Smooth muscle cell of the brain vasculature (primary cell): ENCODE data around the gene IFNGR2.
"Not testable (repeated sequence)": the region's sequence is repeated elsewhere in the genome, so short reads cannot be mapped to it uniquely, and the experiment has no call there.

Source experiments
- DNase-seq: peaks from one replicate; pipeline ENCODE4 v3.0.0-alpha.2; 2012; ENCODE audit warnings: low read depth, low spot score

Gene IFNGR2, protein sequence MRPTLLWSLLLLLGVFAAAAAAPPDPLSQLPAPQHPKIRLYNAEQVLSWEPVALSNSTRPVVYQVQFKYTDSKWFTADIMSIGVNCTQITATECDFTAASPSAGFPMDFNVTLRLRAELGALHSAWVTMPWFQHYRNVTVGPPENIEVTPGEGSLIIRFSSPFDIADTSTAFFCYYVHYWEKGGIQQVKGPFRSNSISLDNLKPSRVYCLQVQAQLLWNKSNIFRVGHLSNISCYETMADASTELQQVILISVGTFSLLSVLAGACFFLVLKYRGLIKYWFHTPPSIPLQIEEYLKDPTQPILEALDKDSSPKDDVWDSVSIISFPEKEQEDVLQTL

GRCh38 chr21:33403128-33403785 lies at the start of gene IFNGR2:
IFNGR2 (plus strand) TSS chr21:33403413; CDS start chr21:33403544, 131 bp downstream.
- DNase-seq: no peak

DNA sequence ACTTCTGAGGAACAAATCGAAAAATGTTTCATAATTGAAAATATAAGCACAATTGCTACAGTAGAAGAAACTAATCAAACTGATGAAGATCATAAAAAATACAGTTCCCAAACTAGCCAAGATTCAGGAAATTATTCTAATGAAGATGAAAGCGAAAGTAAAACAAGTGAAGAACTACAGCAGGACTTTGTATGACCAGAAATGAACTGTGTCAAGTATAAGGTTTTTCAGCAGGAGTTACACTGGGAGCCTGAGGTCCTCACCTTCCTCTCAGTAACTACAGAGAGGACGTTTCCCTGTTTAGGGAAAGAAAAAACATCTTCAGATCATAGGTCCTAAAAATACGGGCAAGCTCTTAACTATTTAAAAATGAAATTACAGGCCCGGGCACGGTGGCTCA lies 47.9 kb upstream of the IFNGR2 start:
- no peak for DNase-seq

DNA sequence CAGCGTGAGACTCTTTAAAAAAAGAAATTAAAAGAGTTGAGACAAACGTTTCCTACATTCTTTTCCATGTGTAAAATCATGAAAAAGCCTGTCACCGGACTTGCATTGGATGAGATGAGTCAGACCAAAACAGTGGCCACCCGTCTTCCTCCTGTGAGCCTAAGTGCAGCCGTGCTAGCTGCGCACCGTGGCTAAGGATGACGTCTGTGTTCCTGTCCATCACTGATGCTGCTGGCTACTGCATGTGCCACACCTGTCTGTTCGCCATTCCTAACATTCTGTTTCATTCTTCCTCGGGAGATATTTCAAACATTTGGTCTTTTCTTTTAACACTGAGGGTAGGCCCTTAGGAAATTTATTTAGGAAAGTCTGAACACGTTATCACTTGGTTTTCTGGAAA lies 47.2 kb upstream of the IFNGR2 start:
- no peak for DNase-seq

DNA sequence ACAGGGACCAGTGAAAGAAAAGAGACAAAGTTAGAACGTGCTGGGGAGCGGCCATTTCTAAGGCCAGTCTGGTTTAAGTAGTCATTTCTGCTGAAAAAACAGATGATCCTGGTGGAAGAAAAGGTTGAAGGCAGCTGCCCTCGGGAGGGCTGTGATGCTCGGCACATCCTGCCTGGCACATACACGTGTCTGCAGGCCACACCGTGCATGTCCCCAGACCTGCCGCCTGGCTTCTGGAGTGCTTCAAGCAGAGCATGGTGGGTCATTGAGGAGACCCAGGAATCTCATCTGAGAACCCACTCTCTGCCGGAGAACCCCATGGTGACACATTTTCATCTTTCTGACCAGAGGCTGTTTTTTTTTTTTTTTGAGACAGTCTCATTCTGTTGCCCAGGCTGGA lies 46.0 kb upstream of the IFNGR2 start:
- DNase-seq: no peak

- DNase-seq: no peak
These were observed 43.8 kb upstream of the IFNGR2 start for GRCh38 chr21:33359446-33359845.

DNA sequence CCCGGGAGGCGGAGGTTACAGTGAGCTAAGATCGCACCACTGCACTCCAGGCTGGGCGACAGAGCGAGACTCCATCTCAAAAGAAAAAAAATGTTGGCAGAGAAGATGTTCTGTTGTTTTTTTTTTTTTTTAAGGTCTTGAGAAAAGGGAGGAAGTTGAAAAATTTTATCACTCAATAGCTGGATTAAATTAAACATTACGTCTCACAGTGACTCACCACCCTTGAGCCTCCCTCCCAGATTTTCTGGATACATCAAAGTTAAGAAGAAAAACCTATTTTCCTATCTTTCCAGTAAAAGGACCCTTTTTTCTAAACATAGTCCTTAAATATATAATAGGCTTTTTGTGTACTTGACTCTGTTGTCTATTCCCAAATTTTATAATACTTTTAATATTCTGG lies 42.9 kb upstream of the IFNGR2 start:
- DNase-seq: no peak

DNA sequence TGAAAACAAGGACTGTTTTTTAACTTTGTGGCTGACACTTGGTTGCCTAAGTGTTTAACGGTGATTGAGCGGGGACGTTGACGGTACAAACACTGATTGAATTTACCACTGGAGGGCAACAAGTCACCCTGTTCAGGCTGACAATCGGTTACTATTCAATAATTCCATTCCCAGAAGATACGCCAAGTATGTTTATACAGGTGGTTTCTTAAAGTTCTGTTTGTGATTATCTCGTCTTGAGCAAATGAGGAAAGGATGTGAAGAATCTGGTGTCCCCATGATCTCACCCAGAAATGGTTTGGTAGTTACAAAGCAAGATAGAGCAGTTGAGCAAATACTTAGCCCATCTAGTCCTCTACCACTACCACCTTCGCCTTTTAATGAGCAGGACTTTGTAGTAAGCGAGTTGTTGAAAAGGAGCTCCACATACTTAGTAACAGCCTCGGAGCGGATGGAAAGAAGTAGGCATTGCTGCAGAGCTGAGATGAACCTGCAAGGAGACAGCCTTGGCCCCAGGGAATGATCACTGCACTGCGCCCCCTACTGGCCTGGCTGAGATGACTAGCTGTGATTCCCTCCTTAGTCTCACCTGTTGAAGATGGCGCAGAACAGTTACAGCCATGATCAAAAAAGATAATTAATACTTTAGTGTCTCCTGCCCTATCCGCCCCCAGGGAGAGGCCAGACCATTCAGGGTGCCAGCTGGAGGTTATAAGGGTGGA lies 42.2 kb upstream of the IFNGR2 start:
- DNase-seq: peak; percentile 47

DNA sequence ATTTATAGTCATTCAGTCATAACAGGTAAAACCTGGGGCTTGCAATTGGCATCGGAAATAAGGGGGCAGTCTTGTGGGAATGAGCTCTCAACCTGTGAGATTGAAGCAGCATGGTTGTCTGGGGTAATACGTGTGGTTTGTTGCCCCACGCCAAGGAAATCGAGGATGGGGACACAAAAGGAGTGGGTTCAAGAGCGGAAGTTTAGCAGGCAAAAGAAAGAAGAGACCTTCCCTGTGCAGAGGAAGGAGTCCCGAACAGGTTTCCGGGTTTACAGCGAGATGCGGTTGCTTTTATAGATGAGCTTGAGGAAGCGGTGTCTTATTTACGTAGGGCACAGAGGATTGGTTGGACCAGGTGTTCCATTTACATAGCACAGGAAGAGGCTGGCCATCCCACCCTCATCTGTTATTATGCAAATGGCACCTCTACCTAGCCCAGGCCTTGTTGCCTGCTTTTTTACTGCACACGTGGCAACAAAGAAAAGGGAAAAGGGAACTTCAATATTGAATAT lies 41.1 kb upstream of the IFNGR2 start:
- no peak for DNase-seq

DNA sequence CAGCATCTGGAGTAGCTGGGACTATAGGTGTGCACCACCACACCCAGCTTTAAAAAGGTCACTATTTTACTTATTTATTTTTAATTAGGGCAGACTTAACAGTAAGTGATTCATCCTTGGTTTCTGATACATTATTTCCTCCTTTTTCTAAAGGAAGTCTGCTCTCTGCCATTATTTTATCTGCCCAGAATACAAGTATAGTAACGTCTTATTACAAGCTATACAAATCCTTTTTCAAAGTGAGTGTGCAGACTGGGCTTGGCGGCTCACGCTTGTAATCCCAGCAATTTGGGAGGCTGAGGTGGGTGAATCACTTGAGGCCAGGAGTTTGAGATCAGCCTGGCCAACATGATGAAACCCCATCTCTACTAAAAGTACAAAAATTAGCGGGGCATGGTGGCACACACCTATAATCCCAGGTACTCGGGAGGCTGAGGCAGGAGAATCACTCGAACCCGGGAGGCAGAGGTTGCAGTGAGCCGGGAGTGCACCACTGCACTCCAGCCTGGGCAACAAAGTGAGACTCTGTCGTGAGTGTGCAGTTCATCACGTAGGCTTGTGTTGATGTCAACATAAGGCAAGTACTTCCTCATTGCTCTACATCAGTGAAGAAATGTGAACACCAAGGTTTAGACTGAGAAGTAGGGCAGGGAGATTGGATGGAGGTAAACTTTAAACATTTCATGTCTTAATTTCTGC lies 39.2 kb upstream of the IFNGR2 start:
- not testable (repeated sequence) for DNase-seq

- DNase-seq: no peak
These were observed 38.4 kb upstream of the IFNGR2 start for GRCh38 chr21:33364830-33365229.

DNA sequence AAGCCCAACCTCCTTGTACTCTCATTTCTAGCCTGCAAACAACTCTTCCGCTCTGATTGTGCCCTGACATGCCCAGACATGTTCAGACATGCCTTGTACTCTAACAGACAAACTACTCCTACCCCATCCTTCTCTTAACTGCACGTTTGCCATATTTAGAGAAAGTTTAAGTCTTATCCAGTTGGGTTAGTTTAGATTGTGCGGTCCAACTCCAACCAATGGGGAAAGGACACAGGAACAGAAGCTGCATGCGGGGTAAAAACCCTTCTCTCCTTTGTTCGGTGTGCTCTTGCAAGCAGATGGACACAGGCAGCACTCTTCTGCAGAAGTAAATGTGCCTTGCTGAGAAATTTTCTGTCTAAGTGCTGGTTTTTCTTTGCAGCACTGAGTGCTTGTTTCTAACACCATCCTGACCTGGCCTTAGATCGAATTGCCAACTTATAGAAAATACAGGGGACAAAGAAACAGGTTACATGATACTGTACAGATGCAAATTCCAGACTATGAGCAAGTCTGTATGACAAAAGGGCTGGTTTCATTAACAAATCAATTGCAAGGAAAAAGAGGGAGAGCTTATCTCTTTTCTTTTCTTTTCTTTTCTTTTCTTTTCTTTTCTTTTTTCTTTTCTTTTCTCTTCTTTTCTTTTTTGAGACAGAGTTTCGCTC lies 35.8 kb upstream of the IFNGR2 start:
- no peak for DNase-seq

- DNase-seq: no peak
These were observed 35.1 kb upstream of the IFNGR2 start for GRCh38 chr21:33368124-33368523.

GRCh38 chr21:33368576-33368975 lies 34.6 kb upstream of the IFNGR2 start:
- DNase-seq: no peak

DNA sequence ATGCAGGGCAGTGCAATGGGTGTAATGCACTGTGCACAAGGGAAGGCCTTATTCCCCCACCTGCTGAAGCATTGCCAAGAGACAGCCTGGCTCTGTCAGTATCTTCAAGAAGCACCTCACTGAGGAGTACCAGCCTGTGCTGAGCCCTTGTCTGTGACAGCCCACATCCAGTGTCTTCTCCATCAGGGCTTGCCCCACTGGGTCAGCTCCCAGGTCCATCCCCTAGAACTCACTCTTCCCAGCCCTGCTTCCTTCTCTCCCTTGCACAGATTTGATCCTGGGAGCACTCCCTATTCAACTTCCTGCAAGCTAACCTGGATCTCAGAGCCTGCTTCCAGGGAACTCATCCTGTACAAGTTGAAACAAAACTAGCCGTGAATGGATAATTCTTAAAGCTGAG lies 33.6 kb upstream of the IFNGR2 start:
- no peak for DNase-seq

GRCh38 chr21:33370305-33370704 lies 32.9 kb upstream of the IFNGR2 start:
- no peak for DNase-seq

DNA sequence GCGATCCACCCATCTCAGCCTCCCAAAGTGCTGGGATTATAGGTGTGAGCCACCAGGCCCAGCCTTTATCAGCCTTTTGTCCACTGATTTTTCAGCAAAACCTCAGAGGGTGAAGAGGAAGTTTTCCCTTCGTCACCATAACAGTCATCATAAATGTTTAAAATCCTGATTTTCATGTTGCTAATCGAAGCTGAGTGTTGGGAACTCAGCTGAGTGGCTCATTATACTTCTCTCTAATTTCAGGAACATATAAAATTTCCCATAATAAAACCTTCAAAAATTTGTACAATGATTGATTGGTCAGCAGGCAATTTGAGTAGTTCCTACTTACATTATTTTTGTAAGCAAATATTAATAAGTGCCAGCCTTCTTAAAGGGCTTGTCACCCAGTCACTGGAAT lies 31.8 kb upstream of the IFNGR2 start:
- no peak for DNase-seq

- no peak for DNase-seq
These were observed 30.6 kb upstream of the IFNGR2 start for GRCh38 chr21:33372582-33372981.

DNA sequence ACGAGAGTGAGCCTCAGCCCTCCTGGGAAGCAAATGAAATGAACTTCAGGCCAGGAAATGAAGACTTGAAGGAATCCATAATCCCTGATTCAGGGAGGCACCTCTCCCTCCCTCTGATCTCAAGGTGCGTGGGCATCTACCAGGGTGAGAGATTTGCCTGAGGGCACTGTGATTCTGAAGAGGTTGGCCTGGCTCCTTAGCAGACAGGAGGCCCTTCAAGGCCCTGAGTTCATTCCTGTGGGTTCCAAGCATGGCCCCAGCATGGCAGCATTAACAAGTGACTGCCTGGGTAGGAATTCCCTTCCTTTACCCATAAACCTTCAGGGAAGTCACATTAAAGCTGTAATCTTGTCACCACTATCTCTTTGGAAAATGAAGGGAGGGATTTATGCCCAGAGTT lies 29.8 kb upstream of the IFNGR2 start:
- no peak for DNase-seq

DNA sequence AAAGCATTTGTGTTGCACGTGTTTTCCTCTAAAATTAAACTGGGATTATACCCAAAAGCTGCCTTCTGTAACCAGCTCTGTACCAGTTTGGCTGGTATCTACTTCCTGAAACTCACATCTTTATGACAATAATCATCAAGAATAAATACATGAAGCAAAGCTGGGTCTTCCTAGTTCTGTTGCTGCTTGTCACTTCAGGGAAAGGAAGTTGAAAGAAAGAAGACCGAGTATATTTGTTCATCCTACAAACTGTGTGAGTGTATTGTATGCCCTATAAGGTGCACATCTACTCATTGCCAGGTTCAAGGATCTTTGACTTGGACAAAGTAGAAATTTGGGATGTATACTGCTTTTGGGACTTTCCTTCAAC lies 29.1 kb upstream of the IFNGR2 start:
- no peak for DNase-seq

GRCh38 chr21:33374450-33375096 lies 28.6 kb upstream of the IFNGR2 start:
- peak; percentile 29 for DNase-seq

GRCh38 chr21:33375101-33375644 lies 28.0 kb upstream of the IFNGR2 start:
- DNase-seq: no peak
